ENCODE data around the gene NSDHL.

DNA sequence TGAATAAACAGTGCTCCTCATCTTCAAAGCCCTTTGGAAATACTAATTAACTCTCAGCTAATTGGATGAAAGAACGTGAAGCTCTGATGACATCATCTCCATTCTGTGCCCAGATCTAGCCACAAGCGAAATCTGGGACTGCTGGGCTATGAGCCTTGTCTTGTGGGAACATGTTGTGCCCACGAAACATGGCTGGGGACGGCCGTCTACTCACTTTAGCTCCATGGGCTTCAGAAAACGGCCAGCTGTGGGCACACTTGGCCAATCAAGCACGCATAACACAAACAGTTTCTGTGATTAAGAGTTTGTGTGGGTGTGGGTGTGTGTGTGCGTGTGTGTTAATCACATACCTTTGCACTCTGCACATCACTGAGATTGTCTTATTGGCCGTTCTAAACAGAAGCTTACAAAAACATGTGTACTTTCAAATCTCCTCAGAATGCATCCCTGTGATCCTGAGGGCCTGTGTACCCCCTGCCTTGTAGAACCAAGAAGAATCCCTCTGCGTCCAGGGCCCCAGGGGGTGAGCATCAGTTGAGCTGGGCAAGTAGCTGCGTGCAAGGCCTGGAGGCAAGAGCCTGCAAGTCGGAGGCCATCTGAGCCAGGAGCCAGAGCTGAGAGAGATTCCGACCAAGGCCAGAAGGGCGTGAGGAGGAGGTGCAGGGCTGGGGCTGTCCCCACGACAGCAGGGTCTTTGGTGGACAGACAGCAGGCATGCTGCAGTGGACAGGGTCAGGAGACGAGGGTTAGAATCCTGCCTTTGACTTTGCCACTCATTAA, 48.3 kb downstream of the NSDHL start:
- TF ChIP-seq, protein P1, sequence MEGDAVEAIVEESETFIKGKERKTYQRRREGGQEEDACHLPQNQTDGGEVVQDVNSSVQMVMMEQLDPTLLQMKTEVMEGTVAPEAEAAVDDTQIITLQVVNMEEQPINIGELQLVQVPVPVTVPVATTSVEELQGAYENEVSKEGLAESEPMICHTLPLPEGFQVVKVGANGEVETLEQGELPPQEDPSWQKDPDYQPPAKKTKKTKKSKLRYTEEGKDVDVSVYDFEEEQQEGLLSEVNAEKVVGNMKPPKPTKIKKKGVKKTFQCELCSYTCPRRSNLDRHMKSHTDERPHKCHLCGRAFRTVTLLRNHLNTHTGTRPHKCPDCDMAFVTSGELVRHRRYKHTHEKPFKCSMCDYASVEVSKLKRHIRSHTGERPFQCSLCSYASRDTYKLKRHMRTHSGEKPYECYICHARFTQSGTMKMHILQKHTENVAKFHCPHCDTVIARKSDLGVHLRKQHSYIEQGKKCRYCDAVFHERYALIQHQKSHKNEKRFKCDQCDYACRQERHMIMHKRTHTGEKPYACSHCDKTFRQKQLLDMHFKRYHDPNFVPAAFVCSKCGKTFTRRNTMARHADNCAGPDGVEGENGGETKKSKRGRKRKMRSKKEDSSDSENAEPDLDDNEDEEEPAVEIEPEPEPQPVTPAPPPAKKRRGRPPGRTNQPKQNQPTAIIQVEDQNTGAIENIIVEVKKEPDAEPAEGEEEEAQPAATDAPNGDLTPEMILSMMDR (IDR thresholded peaks at IDR 0.05) = no peak
- no peak for TF ChIP-seq POLR2A (IDR thresholded peaks at IDR 0.05)

All from transverse colon (tissue), 3 donors.